ENCODE results near the gene STK17B.

Gene STK17B

GRCh38 chr2:196153480-196153879 lies 17.9 kb downstream of the STK17B start:
- no peak for DNase-seq

DNA sequence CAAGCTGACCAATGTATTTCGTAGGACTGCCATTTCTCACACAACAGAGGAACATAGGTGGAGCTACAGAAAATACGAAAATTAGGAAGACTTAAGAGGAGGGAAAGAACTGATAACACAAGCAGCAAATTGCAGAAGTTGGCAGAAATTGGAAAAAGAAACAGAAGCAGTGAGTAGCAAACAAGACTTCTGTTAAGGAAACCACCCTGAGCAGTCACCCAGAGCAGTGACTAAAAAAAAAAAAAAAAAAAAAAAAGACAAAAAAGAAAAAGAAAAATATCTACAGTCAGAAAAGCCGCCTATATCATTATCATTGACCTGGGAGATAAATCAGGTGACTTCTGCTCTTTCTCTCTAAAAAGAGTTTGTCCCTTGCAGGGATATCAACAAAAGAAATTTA lies 21.4 kb downstream of the STK17B start:
- no peak for DNase-seq

DNA sequence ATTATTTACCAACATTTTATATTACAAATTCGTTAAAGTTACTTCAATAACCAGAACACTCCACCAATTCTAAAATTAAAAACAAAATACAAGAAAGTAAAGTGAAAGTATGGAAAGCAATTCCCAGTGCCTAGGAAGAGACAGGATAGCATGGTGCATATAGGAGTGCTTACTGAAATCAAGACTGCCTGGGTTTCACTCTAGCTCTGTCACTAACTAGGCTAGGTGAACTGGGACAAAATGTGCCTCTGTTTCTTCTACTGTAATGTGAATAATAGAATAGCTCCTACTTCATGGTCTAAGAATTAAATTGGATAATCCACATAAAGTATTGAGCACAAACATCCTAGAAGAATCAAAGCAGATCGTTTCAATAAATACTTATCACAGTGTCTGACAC lies 22.6 kb downstream of the STK17B start:
- no peak for DNase-seq

DNA sequence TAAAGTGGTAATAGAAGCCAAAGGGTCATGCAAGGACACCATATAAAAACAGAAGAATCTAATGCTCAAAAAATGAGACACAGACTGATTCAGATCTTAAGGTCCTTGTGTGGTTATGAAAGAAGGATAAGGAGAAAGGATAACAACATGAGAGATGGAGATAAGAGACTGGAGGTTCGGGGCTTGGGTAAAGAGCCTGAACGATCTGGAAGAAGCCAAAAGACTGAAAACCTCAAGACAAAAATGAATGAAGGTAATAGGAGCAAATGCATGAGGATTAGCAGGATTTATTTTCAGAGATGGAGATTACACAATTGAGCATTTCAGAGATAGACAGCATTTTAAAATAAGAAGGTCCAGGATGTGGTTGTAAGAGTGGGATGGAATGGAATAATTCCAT lies 26.1 kb downstream of the STK17B start:
- DNase-seq, result no peak

- no peak for DNase-seq
These were observed 26.8 kb downstream of the STK17B start for GRCh38 chr2:196144513-196145126.

DNA sequence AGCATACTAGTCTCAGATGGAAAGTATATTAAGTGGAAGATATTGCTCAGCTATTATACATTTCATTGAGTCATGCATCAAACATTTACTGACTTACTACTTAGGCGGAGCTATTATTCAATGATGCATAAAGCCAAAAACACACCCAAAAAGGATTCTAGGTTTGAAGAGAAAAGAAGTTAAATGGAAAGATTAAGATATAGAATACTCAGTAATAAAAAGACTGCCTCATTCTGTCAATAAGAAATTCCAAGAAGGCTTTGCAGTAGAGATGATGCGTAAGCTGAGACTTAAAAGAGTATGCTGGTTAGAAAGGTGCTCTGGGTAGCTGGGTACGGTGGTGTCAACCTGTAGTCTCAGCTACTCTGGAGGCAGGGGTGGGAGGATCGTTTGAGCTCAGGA lies 27.6 kb downstream of the STK17B start:
- no peak for DNase-seq

GRCh38 chr2:196142825-196143224 lies 28.6 kb downstream of the STK17B start:
- DNase-seq, result no peak

GRCh38 chr2:196140213-196140612 lies 31.2 kb downstream of the STK17B start:
- no peak for DNase-seq

- DNase-seq, result no peak
These were observed 34.1 kb downstream of the STK17B start for GRCh38 chr2:196137271-196137670.

DNA sequence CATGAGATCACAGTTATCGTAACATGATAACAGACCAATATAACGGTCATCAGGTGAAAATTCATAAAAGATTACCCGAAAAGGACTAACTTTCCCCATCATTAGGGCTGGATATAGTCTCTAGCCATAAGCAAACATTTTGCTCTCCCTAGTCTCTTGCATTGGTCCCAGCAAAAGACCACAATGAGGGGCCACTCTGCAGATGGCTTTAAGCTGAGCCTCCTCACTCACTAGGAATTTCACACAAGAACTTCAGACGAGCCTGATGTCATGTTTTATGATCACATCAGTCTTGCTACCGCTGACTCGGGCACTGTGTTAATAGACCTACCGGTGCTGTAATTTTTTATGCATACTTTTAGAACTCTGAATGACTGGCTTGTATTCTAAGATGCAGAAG lies 35.2 kb downstream of the STK17B start:
- no peak for DNase-seq

GRCh38 chr2:196131949-196132925 lies 39.1 kb downstream of the STK17B start:
- no peak for DNase-seq

- DNase-seq, result no peak
These were observed 39.9 kb downstream of the STK17B start for GRCh38 chr2:196131384-196131937.

- no peak for DNase-seq
These were observed 41.1 kb downstream of the STK17B start for GRCh38 chr2:196130039-196130825.

- no peak for DNase-seq
These were observed 42.6 kb downstream of the STK17B start for GRCh38 chr2:196128749-196129148.

GRCh38 chr2:196125596-196125995 lies 45.8 kb downstream of the STK17B start:
- no peak for DNase-seq

DNA sequence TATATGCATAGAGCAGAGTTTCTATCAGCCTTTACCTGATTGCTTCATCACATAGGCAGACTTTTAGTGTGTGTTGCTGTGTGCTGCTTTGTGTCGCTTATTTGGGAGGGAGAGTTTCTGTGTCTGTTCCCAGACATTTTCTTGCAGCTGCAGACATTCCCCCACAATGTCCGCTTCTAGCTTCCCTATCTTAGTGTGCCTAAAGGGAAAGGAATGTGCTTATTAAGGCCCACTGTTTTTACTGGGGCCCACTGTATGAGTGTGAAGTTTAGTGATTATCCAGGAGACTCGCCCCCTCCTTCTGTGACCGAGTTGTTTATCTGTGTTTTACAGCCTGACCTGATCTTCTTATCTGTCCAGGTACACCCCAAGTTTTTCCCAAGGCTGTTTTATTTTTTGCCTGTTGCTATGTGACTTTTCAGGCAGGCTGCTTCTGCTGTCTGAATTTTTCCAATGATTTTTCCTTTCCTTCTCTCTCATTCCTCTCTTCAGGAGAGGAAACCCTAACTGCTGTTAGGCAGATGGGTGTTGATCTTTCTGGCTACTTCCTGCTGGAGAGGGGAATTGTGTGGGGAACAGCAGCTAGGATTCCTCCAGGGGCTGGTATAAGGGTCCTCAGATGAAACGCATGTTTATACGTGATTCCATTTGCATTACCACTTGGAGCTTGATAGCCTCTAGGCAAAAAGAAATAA lies 47.6 kb downstream of the STK17B start:
- no peak for DNase-seq

DNA sequence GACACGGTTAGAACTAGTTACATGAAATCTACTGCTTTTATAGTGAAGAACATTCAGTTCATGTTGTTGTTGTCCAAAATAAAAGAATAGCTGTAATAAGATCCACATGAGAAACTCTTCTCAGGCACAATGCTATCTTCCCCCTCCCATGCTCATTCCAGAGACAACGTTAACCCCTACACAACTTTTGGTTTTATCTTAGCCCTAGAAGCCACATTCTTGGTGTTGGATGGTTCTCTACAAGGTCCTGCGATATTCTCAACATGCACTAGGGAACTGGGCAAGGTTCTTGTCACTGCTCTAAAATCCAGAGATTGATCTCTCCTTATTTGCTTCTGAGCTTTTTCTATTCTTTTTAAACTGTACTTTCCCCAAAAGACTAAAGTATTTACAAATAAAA lies 51.5 kb downstream of the STK17B start:
- DNase-seq, result no peak

DNA sequence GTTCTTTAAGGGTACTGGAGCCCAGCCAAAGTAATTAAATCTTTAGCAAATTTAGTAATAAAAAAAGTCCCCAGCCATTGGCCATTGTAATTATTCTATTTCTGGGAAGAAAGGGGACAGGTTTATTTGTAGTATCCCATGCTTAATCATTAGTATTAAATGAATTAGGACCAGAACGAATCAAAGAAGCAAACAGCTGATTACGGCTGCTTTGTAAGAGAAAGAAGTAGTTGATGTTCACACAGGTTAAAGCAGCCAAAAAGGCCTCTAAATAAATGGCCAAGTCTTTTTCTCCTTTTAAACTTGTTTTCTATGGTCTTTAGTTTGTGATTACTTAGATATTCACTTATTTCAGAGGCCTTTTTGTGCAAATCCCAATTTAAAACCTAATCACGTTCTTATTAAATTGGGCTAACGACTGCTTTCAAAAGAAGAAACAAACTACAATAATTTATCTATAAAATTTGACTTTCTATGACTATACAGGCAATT lies 54.1 kb downstream of the STK17B start:
- DNase-seq, result no peak

DNA sequence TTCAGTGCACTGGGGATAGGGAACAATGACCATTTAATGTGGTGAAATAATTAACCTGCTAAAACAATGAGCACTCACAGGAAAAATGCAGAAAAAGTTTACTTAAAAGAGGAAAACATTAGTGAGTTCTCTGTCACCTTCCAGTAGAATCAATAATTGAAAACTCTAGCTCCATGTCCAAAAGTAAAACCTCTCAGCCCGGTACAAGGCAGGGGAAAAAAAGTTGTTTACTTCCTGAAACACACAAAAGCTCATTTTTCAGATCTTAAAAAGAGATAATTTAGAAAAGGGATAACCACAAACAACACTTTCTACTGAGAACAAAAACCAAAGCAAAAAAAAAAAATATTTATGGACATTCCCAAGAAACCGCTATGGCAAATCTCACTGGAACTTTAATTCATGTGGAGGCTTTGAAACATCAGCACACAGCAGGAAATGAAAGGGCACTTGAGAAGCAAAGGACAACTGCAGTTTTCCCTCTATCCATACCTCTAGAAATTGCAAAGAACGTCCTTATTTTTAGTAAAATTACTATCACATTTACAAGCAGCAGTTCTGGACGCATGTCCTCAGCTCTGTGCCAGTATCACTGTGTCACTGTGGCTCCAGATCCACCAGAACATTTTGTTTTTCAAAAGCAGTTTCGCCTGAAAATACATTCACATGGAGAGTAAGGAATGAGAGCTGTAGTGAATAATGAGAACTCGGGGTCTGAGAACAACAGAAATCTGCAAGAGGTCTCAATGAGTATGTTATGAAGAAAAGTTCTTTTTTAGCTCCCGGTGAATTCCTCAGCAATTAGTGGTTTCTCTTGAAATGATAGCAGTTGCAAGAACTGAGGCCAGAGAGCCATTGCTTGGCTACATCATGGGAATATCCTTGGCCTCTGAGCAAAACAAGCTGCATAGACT lies 58.1 kb downstream of the STK17B start:
- no peak for DNase-seq

- no peak for DNase-seq
These were observed 58.9 kb downstream of the STK17B start for GRCh38 chr2:196112418-196113034.

- no peak for DNase-seq
These were observed 62.8 kb downstream of the STK17B start for GRCh38 chr2:196108604-196109003.
